ENCODE data around the gene PBRM1. TPM values are rescaled to one million over a fixed set of nuclear protein-coding genes. Genes with fewer than 3 reads are reported as not detected.

Gene PBRM1
- total and polyA plus RNA-seq, 2 of the 13 experiments (the other 11 are each of a cell fraction or from before 2014, with no cell fraction given): 10.9 to 33.2 TPM

DNA sequence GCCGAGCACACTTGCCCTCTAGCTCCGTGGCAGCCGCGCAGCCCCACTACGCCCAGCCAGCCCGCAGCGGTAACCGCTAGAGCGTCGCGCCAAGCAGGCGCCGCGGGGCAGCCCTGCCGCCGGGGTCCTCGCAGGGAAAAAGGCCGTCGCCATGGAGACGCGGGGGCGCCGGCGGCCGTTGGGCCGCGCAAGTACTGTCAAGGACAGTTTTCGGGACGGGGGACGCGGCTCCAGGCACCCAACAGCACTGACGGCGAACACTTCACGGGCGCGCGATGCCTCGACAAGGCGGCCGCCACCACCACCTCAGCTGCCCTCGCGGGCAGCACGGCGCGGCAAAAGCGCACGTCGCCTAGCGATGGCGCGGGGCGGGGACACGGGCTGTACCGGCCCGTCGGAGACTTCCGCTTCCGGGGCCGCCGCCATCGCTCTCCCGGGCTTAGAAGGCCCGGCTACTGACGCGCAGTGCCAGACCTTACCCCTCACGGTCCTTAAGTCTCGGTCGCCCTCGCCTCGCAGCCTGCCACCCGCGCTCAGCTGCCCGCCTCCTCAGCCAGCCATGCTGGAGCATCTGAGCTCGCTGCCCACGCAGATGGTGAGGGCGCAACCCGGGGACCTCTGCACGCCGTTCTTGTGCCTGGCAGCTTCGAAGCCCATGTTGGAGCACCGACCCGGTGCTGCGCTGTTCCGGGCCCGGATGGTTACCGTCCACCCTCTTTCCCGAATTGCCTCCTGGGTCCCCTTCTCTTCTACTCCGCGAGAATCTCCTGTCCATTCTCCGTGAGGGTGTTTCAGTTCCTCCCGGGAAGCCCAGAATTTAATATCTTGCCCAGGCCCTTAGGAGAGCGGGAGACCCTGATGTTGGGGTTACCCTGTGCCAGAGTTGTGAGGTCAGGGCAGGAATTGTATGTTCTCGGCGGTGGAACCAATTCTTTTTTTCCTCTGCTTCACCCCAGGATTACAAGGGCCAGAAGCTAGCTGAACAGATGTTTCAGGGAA is 20.3 kb upstream of the PBRM1 start, which contains the start of the genes GLT8D1 and SPCS1 (continued):
- TF ChIP-seq, protein P1, sequence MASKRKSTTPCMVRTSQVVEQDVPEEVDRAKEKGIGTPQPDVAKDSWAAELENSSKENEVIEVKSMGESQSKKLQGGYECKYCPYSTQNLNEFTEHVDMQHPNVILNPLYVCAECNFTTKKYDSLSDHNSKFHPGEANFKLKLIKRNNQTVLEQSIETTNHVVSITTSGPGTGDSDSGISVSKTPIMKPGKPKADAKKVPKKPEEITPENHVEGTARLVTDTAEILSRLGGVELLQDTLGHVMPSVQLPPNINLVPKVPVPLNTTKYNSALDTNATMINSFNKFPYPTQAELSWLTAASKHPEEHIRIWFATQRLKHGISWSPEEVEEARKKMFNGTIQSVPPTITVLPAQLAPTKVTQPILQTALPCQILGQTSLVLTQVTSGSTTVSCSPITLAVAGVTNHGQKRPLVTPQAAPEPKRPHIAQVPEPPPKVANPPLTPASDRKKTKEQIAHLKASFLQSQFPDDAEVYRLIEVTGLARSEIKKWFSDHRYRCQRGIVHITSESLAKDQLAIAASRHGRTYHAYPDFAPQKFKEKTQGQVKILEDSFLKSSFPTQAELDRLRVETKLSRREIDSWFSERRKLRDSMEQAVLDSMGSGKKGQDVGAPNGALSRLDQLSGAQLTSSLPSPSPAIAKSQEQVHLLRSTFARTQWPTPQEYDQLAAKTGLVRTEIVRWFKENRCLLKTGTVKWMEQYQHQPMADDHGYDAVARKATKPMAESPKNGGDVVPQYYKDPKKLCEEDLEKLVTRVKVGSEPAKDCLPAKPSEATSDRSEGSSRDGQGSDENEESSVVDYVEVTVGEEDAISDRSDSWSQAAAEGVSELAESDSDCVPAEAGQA (IDR thresholded peaks at IDR 0.05; ENCODE audit: low read depth): peak; percentile 78
- TF ChIP-seq, protein P1 (CRISPR knock-in tag; IDR thresholded peaks at IDR 0.05; ENCODE audit: borderline replicate concordance): no peak
- TF ChIP-seq EHMT2 (IDR thresholded peaks at IDR 0.05; ENCODE audit: borderline replicate concordance, low read depth, low read length): no peak
- no peak for TF ChIP-seq CBX5 (CRISPR knock-in tag; IDR thresholded peaks at IDR 0.05; ENCODE audit: borderline replicate concordance)
- TF ChIP-seq ERF (CRISPR knock-in tag; IDR thresholded peaks at IDR 0.05): peak; percentile 83
- peak; percentile 56; the same call in 1 of the 2 replicates for TF ChIP-seq ZSCAN9 (CRISPR knock-in tag; IDR thresholded peaks at IDR 0.05; ENCODE audit: borderline replicate concordance)
- TF ChIP-seq, protein P2, sequence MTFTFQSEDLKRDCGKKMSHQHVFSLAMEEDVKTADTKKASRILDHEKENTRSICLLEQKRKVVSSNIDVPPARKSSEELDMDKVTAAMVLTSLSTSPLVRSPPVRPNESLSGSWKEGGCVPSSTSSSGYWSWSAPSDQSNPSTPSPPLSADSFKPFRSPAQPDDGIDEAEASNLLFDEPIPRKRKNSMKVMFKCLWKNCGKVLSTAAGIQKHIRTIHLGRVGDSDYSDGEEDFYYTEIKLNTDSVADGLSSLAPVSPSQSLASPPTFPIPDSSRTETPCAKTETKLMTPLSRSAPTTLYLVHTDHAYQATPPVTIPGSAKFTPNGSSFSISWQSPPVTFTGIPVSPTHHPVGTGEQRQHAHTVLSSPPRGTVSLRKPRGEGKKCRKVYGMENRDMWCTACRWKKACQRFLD (CRISPR knock-in tag; IDR thresholded peaks at IDR 0.05; ENCODE audit: borderline replicate concordance): peak; percentile 70; the same call in 1 of the 2 replicates
- no peak for TF ChIP-seq ZNF432 (CRISPR knock-in tag; IDR thresholded peaks at IDR 0.05; ENCODE audit: borderline replicate concordance)
- TF ChIP-seq STAG1 (CRISPR knock-in tag; IDR thresholded peaks at IDR 0.05): 0 out of 2 replicates have a peak, but pooled peaks have one; percentile 7
- TF ChIP-seq HNF4G (IDR thresholded peaks at IDR 0.05; ENCODE audit: borderline replicate concordance, low read depth, low read length): no peak
- 0 out of 2 replicates have a peak, but pooled peaks have one; percentile 17 for TF ChIP-seq HNF4G (CRISPR knock-in tag; IDR thresholded peaks at IDR 0.05; ENCODE audit: borderline replicate concordance, low read depth)
- TF ChIP-seq, protein P3, sequence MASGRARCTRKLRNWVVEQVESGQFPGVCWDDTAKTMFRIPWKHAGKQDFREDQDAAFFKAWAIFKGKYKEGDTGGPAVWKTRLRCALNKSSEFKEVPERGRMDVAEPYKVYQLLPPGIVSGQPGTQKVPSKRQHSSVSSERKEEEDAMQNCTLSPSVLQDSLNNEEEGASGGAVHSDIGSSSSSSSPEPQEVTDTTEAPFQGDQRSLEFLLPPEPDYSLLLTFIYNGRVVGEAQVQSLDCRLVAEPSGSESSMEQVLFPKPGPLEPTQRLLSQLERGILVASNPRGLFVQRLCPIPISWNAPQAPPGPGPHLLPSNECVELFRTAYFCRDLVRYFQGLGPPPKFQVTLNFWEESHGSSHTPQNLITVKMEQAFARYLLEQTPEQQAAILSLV (CRISPR knock-in tag; IDR thresholded peaks at IDR 0.05; ENCODE audit: borderline replicate concordance): peak; percentile 84
- peak; percentile 88 for TF ChIP-seq ZNF274 (CRISPR knock-in tag; IDR thresholded peaks at IDR 0.05)
- TF ChIP-seq, protein P4, sequence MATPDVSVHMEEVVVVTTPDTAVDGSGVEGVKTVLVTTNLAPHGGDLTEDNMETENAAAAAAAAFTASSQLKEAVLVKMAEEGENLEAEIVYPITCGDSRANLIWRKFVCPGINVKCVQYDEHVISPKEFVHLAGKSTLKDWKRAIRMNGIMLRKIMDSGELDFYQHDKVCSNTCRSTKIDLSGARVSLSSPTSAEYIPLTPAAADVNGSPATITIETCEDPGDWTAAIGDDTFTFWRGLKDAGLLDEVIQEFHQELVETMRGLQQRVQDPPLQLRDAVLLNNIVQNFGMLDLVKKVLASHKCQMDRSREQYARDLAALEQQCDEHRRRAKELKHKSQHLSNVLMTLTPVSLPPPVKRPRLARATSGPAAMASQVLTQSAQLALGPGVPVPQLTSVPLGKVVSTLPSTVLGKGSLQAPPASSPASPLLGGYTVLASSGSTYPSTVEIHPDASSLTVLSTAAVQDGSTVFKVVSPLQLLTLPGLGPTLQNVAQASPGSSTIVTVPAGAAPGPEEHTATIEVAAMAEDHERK (CRISPR knock-in tag; IDR thresholded peaks at IDR 0.05; ENCODE audit: low read depth): peak; percentile 39; the same call in 1 of the 2 replicates
- TF ChIP-seq, protein P5, sequence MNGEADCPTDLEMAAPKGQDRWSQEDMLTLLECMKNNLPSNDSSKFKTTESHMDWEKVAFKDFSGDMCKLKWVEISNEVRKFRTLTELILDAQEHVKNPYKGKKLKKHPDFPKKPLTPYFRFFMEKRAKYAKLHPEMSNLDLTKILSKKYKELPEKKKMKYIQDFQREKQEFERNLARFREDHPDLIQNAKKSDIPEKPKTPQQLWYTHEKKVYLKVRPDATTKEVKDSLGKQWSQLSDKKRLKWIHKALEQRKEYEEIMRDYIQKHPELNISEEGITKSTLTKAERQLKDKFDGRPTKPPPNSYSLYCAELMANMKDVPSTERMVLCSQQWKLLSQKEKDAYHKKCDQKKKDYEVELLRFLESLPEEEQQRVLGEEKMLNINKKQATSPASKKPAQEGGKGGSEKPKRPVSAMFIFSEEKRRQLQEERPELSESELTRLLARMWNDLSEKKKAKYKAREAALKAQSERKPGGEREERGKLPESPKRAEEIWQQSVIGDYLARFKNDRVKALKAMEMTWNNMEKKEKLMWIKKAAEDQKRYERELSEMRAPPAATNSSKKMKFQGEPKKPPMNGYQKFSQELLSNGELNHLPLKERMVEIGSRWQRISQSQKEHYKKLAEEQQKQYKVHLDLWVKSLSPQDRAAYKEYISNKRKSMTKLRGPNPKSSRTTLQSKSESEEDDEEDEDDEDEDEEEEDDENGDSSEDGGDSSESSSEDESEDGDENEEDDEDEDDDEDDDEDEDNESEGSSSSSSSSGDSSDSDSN (CRISPR knock-in tag; IDR thresholded peaks at IDR 0.05): peak; percentile 90
